HG03060 (cell line): ENCODE data around the gene MYO1E.
"Not testable (repeated sequence)": the region's sequence is repeated elsewhere in the genome, so short reads cannot be mapped to it uniquely, and the experiment has no call there.

Experiments used
- ATAC-seq: cut with Tn5 transposase; IDR thresholded peaks from one replicate; pipeline ENCODE4 v1.9.1; 2021; ENCODE audit warnings: low read depth, moderate number of reproducible peaks; ENCODE audit not compliant: unreplicated experiment

MYO1E gene

GRCh38 chr15:59174151-59174834, 198.4 kb downstream of the MYO1E start:
- no peak for ATAC-seq

- ATAC-seq: no peak
Measured at GRCh38 chr15:59173194-59173593, 199.5 kb downstream of the MYO1E start.

- no peak for ATAC-seq
Measured at GRCh38 chr15:59172289-59172901, 200.3 kb downstream of the MYO1E start.

- ATAC-seq: no peak
Measured at GRCh38 chr15:59171067-59171397, 201.6 kb downstream of the MYO1E start.

GRCh38 chr15:59170295-59171066, 202.2 kb downstream of the MYO1E start:
- ATAC-seq: no peak

- no peak for ATAC-seq
Measured at GRCh38 chr15:59169251-59169708, 203.4 kb downstream of the MYO1E start.

DNA sequence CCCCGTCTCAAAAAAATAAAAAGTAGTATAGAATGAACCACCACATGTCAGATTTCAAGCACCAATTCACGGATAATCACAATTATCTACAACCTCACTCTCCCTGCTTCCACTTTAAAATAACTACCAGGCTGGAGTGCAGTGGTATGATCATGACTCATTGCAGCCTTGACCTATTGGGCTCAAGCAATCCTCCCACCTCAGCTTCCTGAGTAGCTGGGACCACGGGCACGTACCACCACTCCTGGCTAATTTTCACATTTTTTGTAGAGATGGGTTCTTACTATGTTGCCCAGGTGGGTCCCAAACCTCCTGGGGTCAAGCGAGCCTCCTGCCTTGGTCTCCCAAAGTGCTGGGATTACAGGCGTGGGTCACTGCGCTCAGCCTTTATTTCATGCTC, 204.1 kb downstream of the MYO1E start:
- no peak for ATAC-seq

DNA sequence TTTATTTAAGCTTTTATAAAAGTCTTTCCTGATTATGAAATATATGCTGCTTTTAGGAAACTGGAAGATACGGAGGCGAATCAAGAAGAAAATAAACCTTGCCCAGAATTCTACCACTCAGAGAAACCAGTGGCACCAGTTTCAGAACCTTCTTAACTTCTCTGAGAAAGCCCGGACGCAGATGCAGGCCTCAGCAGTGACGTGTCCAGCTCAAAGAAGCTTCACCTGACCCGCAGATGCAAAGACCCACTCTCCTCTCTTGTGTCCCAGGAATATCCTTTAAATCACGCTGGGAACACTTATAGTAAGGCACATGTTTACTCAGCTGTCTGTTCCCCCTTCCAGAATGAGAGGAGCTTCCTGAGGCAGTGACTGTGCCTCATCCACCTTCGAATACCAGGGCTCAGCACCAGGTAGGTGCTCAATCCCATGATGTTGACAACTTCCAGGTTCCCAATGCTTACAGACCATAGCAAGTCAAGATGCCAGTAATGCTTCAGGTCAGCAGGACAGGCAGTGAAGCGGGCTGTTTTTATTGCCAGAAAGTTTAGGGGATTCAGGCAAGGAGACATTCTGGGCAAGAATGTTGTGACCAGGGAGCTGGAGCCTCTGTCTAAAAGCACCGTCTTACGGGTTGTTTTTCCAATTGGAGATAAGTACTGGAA, 205.9 kb downstream of the MYO1E start:
- no peak for ATAC-seq

DNA sequence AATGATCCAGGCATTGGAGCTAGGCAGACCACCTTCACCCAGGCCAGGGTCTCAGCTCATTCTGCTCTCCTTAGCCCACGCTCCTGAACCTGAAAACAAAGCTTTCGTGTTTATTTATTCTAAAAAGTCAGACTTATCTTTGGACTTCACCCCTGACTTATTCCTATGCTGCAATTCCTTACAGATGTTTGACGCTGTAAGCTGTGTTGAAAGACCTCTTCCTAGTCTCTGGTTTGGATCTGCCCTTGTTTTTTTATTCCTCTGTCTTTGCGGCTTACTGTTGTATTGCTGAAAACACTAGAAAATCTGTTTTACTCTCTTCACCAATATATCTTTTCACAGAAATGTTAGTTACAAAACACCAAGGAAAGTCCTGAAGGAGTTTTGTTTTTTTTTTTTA, 206.5 kb downstream of the MYO1E start:
- no peak for ATAC-seq

DNA sequence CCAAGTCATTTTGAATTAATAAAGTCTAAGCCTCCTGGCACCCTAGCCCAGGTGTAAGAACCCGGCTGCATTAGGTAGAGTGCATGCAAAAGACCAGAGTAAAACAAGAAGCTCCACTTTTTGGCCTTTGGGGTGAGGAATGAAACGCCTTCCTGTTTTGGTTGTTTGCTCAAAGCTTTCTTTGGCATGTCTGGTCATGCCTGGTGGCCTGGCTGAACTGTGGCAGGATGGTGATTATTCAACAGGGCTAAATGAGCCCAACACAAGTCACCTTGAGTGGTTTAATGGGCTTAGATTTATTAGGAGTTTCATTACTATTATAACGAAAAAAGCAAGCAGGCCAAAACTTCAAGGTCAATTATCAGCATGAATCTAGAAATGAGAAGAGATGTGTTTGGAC, 206.9 kb downstream of the MYO1E start:
- ATAC-seq: no peak

GRCh38 chr15:59162080-59162479, 210.6 kb downstream of the MYO1E start:
- not testable (repeated sequence) for ATAC-seq

- ATAC-seq: no peak
Measured at GRCh38 chr15:59160880-59161593, 211.6 kb downstream of the MYO1E start.

- ATAC-seq: no peak
Measured at GRCh38 chr15:59159210-59159609, 213.5 kb downstream of the MYO1E start.

DNA sequence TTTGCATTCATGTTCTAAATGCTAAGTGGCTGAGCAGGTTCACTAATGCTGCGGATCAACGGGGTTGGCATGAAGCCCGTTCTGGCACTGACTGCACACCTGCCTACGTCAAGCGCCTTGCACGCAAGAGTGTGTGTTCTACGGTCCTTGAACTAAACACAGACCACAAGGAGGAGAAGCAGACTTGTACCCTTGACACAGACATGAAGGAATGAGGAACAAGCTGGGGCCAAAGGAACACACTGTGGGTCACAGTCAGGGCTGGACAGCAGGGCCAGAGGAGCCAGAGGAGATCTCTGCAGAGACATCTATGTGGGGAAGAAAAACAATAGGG, 214.0 kb downstream of the MYO1E start:
- no peak for ATAC-seq

- ATAC-seq: no peak
Measured at GRCh38 chr15:59157840-59158700, 214.6 kb downstream of the MYO1E start.

DNA sequence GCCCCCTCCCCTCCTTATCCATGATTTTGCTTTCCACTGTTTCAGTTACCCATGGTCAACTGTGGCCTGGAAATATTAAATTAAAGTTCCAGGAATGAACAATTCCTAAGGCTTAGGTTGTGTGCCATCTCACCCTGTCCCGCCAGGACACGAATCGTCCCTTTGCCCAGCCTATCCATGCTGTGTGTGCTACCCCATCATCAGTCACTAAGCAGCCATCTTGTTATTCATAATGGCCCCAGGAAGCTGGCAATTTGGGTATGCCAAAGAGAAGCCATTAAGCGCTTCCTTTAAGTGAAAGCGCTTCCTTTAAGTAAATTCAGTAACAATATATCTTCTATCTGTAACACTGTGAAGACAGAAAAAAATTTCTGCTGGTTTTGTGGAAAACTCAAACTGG, 215.3 kb downstream of the MYO1E start:
- ATAC-seq: no peak

DNA sequence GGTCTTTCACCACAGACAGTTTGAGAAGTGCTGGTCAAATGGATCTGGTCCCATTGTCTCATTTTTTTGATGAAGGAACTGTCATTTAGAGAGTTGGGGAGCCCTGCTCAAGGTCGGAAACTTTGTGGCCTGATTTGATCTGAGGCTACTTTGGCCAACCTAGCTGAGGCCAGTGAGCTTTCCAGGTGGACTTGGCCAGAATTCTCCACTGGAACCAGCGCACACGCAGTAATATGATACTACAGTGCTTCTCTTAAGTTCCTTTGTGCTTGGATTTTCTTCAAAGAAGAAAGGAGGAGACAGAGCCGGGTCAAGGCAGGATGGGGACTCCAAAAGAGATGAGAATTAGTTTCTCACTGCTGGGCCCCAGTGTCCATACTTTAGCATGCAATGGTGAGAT, 217.2 kb downstream of the MYO1E start:
- no peak for ATAC-seq

DNA sequence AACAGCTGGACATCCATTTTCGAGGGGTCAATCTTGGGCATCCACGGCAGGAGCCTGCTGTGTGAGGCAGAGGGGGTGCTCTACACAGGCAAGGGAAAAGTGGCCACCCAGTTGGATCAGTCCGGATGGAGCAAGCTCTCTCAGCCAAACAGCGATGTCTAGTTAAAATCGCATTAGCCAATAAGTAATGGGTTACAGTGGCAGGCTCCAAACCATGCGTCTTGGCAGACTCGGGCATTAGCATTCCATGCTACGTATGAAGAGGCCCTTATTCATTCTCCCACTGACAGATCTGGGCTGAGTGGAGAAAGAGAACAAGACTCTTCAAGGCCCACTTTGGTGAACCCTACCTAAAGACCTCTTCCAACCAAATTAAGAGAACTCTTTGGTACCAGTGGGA, 218.4 kb downstream of the MYO1E start:
- no peak for ATAC-seq

- ATAC-seq: no peak
Measured at GRCh38 chr15:59153466-59153865, 219.2 kb downstream of the MYO1E start.
